MV-4-11 (cell line): ENCODE results near the gene ELFN1.
A peak's percentile ranks its signal among the peaks of the same experiment; 100 is the strongest.
"Not testable (repeated sequence)": the region's sequence is repeated elsewhere in the genome, so short reads cannot be mapped to it uniquely, and the experiment has no call there.

ENCODE experiments used
- DNase-seq: peaks from one replicate; lab custom pipeline; 2025; lab: John Stamatoyannopoulos, UW

ELFN1 gene

DNA sequence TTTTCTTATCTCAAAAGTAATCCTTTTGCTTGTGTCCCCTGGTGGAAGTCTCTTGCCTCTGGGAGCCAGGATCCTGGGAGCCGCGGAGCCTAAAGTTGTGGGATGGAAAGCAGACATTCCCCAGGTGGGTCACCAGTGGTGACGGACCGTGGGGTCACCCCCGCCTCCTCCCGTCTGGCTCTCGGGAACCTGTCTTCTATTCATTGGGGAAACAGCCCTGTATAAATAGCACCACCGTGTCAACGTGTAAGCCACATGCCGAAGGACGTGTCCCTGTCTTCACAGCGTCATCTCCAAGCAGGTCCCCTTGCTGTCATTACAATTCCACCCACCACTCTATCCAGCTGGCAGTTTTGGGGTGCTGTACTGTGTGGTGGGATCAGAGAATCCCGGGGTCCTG lies 87.5 kb downstream of the ELFN1 start:
- no peak for DNase-seq

DNA sequence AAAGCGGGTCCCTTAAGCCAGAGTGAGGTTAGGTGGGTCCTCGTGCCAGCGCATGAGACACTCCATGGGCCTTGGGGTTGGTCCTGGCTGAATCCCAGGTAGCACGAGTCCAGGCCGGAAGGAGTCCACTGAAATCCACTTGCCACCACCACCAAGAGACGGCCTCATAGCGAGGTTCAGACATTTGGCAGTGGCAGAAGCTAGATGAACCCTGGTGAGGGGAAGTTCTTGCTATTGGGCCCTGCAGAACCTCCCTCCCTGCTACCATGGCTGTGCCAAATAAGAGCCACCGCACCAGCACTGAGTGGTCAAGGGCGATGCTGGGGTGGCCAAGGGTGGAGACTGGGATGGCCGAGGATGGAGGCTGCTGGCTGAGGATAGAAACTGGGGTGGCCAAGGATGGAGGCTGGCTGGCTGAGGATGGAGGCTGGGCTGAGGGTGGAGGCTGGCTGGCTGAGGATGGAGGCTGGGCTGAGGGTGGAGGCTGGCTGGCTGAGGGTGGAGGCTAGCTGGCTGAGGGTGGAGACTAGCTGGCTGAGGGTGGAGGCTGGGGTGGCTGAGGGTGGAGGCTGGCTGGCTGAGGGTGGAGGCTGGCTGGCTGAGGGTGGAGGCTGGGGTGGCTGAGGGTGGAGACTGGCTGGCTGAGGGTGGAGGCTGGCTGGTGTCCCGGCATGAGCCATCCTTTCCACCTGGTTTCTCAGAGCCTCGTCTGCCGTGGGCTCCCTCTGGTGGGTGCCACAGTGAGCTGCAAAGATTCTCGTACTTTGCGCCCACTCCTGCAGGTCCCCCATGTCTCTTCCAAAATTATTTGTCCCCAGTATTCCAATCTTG lies 88.2 kb downstream of the ELFN1 start:
- no peak for DNase-seq

GRCh38 chr7:1758859-1759521 lies 88.9 kb downstream of the ELFN1 start:
- no peak for DNase-seq

GRCh38 chr7:1761097-1761496 lies 91.0 kb downstream of the ELFN1 start:
- no peak for DNase-seq

- no peak for DNase-seq
Measured at GRCh38 chr7:1761774-1762173, 91.7 kb downstream of the ELFN1 start.

GRCh38 chr7:1762238-1762945 lies 92.3 kb downstream of the ELFN1 start:
- DNase-seq, result no peak

DNA sequence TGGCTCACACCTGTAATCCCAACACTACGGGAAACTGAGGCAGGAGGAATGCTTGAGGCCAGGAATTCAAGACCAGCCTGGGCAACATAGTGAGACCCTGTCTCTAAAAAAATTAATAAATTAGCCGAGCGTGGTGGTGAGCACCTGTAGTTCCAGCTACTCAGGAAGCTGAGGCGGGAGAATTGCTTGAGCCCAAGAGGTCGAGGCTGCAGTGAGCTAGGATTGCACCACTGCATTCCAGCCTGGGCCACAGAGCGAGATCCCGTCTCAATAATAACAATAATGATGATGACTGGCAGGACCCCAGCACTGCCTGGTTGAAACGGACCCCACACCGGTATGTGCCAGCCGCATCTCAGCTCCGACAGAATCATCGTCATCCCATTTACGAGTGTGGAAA lies 93.0 kb downstream of the ELFN1 start:
- no peak for DNase-seq

DNA sequence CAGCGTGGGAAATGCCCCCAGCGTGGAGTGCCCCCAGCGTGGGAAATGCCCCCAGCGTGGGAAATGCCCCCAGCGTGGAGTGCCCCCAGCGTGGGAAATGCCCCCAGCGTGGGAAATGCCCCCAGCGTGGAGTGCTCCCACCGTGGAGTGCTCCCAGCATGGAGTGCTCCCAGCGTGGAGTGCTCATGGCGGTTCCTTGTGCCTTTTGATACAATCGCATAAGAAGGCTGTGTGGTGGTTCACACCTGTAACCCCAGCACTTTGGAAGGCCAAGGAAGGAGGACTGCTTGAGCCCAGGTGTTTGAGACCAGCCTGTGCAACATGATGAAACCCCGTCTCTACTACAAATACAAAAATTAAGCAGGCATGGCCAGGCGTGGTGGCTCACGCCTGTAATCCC lies 93.8 kb downstream of the ELFN1 start:
- not testable (repeated sequence) for DNase-seq

GRCh38 chr7:1765336-1765735 lies 95.3 kb downstream of the ELFN1 start:
- DNase-seq, result no peak

- no peak for DNase-seq
Measured at GRCh38 chr7:1767524-1767923, 97.4 kb downstream of the ELFN1 start.

GRCh38 chr7:1768832-1769231 lies 98.8 kb downstream of the ELFN1 start:
- DNase-seq, result no peak

DNA sequence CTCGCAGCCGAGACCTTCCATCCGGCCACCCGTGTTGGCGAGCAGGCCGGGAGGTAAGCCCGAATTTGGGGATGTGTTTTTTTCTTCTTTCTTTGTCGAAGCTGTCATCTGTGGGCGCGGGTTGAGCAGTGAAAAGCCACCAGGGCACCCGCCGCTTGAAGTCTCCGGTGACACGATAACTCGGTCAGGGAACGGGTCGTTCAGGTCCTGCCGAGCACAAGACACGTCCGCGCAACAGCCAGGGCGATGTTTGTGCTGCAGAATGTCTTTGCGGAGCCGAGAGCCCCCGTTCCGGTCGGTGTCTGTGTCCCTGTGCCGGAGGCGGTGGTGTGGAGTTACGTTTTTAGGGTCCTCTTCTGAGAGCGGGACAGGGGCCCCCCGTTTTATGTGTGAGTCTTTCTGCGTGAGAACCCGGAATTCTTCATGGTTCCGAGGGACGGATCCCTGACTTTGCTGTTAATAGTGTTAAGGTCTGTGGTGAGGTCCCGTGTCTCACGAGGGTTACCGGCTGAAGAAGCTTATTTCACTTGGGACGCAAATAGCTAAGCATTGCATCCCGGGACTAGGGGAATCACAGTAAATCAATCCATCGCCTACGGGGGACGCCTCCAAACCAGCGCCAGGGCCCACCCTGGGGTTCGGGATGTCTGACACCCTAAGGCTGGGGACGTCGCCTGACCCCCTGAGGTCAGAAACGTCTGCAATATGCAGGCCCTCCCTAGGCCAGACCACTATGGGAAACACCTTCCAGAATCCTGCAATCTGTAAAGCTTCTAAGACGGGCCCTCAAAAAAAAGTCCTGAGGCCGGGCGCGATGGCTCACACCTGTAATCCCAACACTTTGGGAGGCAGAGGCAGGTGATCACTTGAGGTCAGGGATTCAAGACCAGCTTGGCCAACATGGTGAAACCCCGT lies 99.5 kb downstream of the ELFN1 start:
- DNase-seq, result no peak

GRCh38 chr7:1770331-1770730 lies 100.3 kb downstream of the ELFN1 start:
- DNase-seq, result no peak

DNA sequence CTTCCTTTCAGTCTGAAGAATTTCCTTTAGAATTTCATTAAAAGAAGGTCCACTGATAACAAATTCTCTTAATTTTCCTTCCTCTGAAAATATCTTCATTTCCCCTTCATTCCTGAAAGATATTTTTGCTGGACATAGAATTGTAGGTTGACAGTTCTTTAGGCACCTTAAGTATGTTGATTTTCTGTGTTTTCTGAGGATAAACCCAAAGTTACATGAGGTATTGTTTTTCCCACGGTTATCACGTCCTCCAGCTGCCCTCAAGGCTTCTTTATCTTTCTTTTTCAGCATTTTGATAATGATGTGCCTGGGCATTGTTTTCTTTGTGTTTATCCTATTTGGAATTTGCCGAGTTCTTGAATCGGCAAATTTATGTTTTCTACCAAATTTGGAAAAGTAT lies 105.3 kb downstream of the ELFN1 start:
- no peak for DNase-seq

DNA sequence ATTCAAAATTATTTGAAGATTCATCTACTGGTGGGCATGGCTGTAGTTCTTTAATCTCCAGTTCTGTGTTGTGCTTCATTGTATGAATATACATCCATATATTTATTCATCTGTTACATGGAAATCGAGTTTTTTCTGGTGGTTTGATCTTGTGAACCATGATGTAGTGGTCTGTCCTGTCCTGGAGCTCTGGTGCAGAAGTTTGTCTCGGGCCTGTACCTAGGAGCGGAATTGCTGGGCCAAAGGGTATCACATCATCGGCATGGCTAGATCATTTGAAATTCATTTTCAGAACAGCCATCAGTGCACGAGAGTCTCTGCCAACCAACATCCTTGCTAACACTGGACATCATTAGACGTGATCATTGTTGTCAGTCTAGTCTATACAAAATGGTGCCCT lies 107.0 kb downstream of the ELFN1 start:
- no peak for DNase-seq

GRCh38 chr7:1779445-1779844 lies 109.4 kb downstream of the ELFN1 start:
- DNase-seq, result no peak

DNA sequence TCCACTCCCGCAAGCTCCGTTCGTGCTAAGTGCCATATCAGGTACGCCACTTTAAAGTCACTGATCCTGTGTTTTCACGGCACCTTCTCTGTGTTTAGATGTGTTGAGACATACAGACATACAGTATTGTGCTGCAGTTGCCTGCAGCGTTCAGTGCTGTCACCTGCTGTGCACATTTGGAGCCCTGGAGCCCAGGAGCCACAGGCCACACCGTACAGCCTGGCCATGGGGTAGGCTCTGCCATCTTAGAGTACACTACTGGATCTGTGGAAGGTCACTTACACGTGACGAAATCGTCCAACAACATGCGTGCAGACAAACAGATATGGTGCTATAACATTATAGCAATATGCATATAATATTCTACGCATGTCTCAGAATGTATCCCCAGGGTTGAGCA lies 111.3 kb downstream of the ELFN1 start:
- DNase-seq, result no peak

DNA sequence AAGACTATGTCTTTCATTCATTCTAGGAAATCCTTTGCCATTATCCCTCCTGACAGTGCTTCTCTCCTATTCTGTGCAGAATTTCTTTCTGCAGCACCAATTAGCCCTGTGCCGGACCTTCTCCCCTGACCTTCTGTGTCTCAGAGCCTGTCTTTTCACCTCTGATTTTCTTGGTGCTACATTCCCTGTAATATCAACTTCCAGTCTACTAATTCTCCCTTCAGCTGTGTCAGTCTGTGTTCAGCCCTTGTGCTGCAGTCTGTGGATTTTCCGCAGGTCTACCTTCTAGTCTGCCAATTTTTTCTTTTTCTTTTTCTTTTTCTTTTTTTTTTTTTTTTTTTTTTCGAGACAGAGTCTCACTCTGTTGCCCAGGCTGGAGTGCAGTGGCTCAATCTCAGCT lies 115.8 kb downstream of the ELFN1 start:
- no peak for DNase-seq

DNA sequence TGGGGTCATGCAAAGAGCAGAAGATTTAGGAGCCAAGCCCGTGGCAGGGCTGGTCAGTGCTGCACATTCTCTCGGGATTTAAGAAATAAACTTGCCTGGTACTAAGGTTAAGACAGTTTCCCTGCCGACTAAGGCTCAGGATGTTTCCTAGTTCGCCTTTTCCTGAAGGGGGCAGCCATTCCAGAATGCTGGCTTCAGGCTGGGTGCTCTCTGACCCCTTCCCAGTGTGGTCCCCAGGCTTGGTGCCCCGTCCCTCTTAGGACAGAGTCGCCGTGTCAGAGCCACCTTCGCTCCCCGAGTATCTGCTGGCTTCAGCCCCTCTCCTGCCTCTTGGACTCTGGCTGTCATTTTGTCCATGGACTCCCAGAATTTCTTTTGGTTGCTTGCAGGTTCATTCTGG lies 117.2 kb downstream of the ELFN1 start:
- no peak for DNase-seq

GRCh38 chr7:1787681-1788235 lies 117.7 kb downstream of the ELFN1 start:
- DNase-seq, result no peak

DNA sequence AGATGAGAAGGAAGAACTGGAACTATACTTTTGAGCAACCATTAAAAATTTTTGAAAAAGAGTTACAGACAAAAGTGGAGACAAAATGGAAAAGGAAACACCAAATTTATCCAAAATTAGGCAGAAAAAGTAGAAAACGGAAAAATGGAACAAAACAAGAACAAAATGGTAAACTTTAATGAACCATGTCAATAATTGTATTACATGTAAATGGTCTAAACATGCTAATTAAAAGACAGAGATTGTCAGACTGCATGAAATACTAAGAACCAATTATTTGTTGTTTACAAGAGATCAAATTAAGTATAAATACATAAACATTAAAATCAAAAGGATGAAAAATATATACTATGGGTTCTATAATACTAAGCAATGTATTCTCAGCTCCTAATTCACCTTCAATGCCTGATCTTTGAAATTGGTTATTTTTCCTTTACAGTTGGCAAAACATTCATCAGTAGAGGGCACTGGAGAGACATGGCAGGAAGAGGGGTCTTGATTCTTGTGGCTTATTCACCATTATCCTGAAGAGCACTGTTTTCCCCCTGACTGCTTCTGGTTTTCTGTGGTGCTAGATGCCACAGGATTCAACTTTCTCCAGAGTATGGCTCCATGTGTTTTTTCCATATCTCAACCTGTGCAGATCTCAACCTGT lies 124.9 kb downstream of the ELFN1 start:
- DNase-seq, result peak; percentile 10
